ENCODE data around the gene HNRNPM. TPM values are rescaled to one million over a fixed set of nuclear protein-coding genes. Genes with fewer than 3 reads are reported as not detected.

The HNRNPM gene
- total RNA-seq, 1 donor from 2014 or later = 320 TPM

GRCh38 chr19:8451377-8451776 is 6.6 kb downstream of the HNRNPM start:
- H3K36me3 Mint-ChIP-seq (ENCODE audit: insufficient read depth) = peaks cover 25% of the 10 kb centered on the region
- H3K4me3 Mint-ChIP-seq (ENCODE audit: low read depth) = no peak overlapping the region
- peaks cover 58% of the 10 kb centered on the region for H3K4me1 Mint-ChIP-seq (ENCODE audit: low read depth)
- no peak for TF ChIP-seq CTCF (IDR thresholded peaks at IDR 0.05; ENCODE audit: unreplicated experiment)
- no peaks in the 10 kb centered on the region for H3K27me3 Mint-ChIP-seq
- H3K9me3 Mint-ChIP-seq (ENCODE audit: low read depth) = no peaks in the 10 kb centered on the region
- no peak for DNase-seq (ENCODE audit: low spot score, unreplicated experiment)
- H3K27ac Mint-ChIP-seq = peak overlapping the region; percentile 85

DNA sequence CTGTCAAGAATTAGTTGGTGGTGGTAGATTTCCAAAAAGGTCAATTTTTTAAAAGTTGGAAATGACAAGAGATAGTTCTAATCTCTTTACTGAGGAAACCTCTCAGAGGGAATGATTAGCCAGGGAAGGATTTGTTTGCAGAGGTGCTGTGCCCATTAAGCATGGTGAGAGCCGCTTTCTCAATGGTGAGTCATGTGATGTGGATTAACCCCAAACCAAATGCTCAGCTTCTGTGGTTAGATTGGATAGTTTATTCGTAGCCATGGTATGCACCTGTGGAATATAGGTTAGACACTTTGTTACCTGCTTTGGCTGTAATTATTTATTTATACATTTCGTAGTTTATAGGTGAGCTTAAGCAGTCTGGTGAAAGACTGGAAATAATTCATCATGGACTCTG is 7.1 kb downstream of the HNRNPM start:
- Mint-ChIP-seq H3K9me3 (ENCODE audit: low read depth) (no peaks in the 10 kb centered on the region), H3K27ac (peak overlapping the region; percentile 85), H3K36me3 (ENCODE audit: insufficient read depth) (peaks cover 25% of the 10 kb centered on the region), H3K4me3 (ENCODE audit: low read depth) (no peak overlapping the region), H3K4me1 (ENCODE audit: low read depth) (peaks cover 58% of the 10 kb centered on the region), H3K27me3 (no peaks in the 10 kb centered on the region)
- DNase-seq (ENCODE audit: low spot score, unreplicated experiment) = no peak
- TF ChIP-seq CTCF (IDR thresholded peaks at IDR 0.05; ENCODE audit: unreplicated experiment) = no peak

DNA sequence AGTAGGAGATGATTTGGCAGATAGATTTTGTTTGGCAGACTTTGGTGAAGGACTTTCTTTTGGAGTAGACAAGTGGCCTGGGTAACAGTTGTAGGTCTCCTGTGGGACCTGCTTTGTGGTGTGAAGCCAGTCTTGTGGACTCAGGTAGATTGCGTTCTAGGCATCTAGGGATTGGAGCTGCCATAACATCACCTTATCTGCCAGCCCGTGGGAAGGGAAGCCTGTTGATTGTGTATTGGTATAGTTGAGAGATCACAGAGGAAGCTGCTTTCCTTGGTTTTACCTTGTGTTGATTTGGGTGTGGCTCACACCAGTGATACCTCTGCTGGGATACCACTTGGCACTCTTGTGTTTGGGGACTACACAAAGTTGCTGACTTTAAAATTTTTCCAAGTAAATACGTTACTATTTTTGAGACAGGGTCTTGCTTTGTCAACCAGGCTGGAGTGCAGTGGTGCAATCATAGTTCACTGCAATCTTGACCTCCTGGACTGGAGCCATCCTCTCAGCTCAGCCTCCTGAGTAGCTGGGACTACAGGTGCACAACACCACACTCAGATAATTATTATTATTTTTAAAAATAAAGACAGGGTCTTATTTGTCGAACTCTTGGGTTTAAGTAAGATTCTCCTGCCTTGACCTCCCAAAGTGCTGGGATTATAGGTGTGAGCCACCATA is 7.8 kb downstream of the HNRNPM start:
- Mint-ChIP-seq H3K4me1 (ENCODE audit: low read depth) (peaks cover 56% of the 10 kb centered on the region), H3K27ac (peak overlapping the region; percentile 56)

DNA sequence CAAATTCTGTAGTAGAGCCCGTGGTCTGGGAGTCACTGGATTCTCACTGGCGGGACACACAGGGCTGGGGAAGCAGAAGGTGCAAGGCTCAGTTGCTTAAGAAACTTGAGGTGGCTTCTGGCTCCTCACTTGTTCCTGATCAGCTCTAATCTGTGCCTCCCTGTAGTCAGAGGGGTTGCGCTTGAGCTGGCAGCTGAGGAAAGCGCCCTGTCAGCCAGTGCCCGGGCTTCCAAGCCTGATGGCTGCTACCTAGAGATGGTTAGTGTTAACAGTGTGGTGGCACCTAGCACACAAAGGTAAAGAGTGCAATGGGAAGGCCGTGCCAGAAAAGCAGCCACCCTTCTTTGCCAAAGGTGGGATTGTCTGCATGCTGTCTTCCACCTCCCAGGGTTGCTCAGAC is 8.8 kb downstream of the HNRNPM start:
- TF ChIP-seq CTCF (IDR thresholded peaks at IDR 0.05; ENCODE audit: unreplicated experiment) = no peak
- Mint-ChIP-seq H3K27ac (peak overlapping the region; percentile 37), H3K27me3 (no peaks in the 10 kb centered on the region), H3K4me3 (ENCODE audit: low read depth) (no peak overlapping the region), H3K9me3 (ENCODE audit: low read depth) (no peaks in the 10 kb centered on the region), H3K36me3 (ENCODE audit: insufficient read depth) (peaks cover 16% of the 10 kb centered on the region), H3K4me1 (ENCODE audit: low read depth) (peaks cover 60% of the 10 kb centered on the region)
- DNase-seq (ENCODE audit: low spot score, unreplicated experiment) = no peak

More for the DNA sequence above, 7.8 kb downstream of the HNRNPM start:
- Mint-ChIP-seq H3K36me3 (ENCODE audit: insufficient read depth) (peaks cover 19% of the 10 kb centered on the region), H3K9me3 (ENCODE audit: low read depth) (no peaks in the 10 kb centered on the region), H3K4me3 (ENCODE audit: low read depth) (no peak overlapping the region), H3K27me3 (no peaks in the 10 kb centered on the region)
- no peak for DNase-seq (ENCODE audit: low spot score, unreplicated experiment)
- no peak for TF ChIP-seq CTCF (IDR thresholded peaks at IDR 0.05; ENCODE audit: unreplicated experiment)

DNA sequence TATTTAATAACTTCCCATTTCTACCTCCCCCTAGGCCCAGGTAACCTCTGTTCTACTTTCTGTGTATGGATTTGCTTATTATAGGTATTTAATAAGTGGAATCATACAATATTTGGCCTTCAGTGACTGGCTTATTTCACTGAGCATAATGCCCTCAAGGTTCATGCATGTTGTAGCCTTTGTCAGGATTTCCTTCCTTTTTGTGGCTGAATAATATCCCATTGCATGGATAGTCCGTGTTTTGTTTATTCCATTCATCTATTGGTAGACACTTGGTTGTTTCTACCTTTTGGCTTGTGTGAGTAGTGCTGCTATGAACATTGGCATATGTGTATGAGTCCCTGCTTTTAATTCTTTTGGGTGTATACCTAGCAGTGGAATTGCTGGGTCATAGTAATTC is 9.4 kb downstream of the HNRNPM start:
- no peaks in the 10 kb centered on the region for H3K9me3 Mint-ChIP-seq (ENCODE audit: low read depth)
- H3K4me1 Mint-ChIP-seq (ENCODE audit: low read depth) = peaks cover 61% of the 10 kb centered on the region
- H3K36me3 Mint-ChIP-seq (ENCODE audit: insufficient read depth) = peaks cover 14% of the 10 kb centered on the region
- no peak for TF ChIP-seq CTCF (IDR thresholded peaks at IDR 0.05; ENCODE audit: unreplicated experiment)
- no peak overlapping the region for H3K4me3 Mint-ChIP-seq (ENCODE audit: low read depth)
- no peaks in the 10 kb centered on the region for H3K27me3 Mint-ChIP-seq
- no peak for DNase-seq (ENCODE audit: low spot score, unreplicated experiment)
- no peak overlapping the region for H3K27ac Mint-ChIP-seq

All from progenitor cell of endocrine pancreas (in vitro differentiated cells).